ENCODE measurements around the gene DNAJC5.

DNA sequence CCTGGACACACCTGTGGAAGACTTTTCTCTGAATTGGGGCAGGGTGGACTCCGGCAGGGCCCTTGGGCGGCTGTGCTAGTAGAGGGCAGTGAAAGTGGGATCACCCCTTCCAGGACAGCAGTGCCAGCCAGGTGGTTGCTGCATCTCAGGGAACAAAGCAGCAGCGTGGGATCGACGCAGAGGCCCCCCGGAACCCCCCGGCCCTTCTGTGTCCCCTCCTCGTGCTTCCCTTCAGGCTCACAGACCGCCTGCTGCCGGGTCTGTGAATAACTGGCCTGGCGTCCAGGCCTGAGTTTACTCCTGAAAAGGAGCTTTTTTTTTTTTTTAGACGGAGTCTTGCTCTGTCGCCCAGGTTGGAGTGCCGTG is 8.9 kb upstream of the DNAJC5 start:
- TF ChIP-seq, protein P1, sequence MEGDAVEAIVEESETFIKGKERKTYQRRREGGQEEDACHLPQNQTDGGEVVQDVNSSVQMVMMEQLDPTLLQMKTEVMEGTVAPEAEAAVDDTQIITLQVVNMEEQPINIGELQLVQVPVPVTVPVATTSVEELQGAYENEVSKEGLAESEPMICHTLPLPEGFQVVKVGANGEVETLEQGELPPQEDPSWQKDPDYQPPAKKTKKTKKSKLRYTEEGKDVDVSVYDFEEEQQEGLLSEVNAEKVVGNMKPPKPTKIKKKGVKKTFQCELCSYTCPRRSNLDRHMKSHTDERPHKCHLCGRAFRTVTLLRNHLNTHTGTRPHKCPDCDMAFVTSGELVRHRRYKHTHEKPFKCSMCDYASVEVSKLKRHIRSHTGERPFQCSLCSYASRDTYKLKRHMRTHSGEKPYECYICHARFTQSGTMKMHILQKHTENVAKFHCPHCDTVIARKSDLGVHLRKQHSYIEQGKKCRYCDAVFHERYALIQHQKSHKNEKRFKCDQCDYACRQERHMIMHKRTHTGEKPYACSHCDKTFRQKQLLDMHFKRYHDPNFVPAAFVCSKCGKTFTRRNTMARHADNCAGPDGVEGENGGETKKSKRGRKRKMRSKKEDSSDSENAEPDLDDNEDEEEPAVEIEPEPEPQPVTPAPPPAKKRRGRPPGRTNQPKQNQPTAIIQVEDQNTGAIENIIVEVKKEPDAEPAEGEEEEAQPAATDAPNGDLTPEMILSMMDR (IDR thresholded peaks at IDR 0.05 in 4 of 5, conservative IDR thresholded peaks at IDR 0.05 in 1 of 5), result no peak
- TF ChIP-seq POLR2A (IDR thresholded peaks at IDR 0.05), result no peak
